Neural progenitor cell (in vitro differentiated cells): ENCODE results near the gene FFAR1. TPM values are rescaled to one million over a fixed set of nuclear protein-coding genes. Genes with fewer than 3 reads are reported as not detected.

Experiments used
- DNase-seq: peaks from one replicate; pipeline ENCODE4 v3.0.0-alpha.2; 2016; ENCODE audit warnings: low spot score
- H2AFZ ChIP-seq: fragments of 200-600 bp; sonication (generic); replicated peaks from 2 replicates; pipeline ENCODE4 v1.6.1; 2016; ENCODE audit warnings: antibody characterized with exemption
- H3F3A ChIP-seq: fragments of 200-600 bp; sonication (generic); 2 replicates; pipeline ENCODE4 v1.6.1; 2016; ENCODE audit warnings: antibody characterized with exemption, low read depth
- H3K27ac ChIP-seq: fragments of 200-600 bp; sonication (generic); 2 replicates; pipeline ENCODE4 v1.5.1; 2016; ENCODE audit warnings: mild to moderate bottlenecking
- H3K27me3 ChIP-seq: fragments of 200-600 bp; sonication (generic); 2 replicates; pipeline ENCODE4 v1.6.1; 2016; ENCODE audit warnings: mild to moderate bottlenecking, moderate library complexity
- H3K36me3 ChIP-seq: fragments of 200-600 bp; sonication (generic); 2 replicates; pipeline ENCODE4 v1.5.1; 2016
- H3K4me1 ChIP-seq: fragments of 200-600 bp; sonication (generic); 2 replicates; pipeline ENCODE4 v1.6.1; 2016; ENCODE audit warnings: mixed run types
- H3K4me2 ChIP-seq: fragments of 200-600 bp; sonication (generic); 2 replicates; pipeline ENCODE4 v1.6.1; 2016
- H3K4me3 ChIP-seq: fragments of 200-600 bp; sonication (generic); 2 replicates; pipeline ENCODE4 v1.5.1; 2016
- H3K79me2 ChIP-seq: fragments of 200-600 bp; sonication (generic); 2 replicates; pipeline ENCODE4 v1.6.1; 2016; ENCODE audit warnings: low read depth
- H3K9ac ChIP-seq: fragments of 200-600 bp; sonication (generic); 2 replicates; pipeline ENCODE4 v1.6.1; 2016
- H3K9me3 ChIP-seq: fragments of 200-600 bp; sonication (generic); 2 replicates; pipeline ENCODE4 v1.5.1; 2016; ENCODE audit warnings: low read depth
- H4K20me1 ChIP-seq: fragments of 200-600 bp; sonication (generic); 2 replicates; pipeline ENCODE4 v1.6.1; 2016; ENCODE audit warnings: low read depth
- H3K27ac Mint-ChIP-seq: 3 replicates; pipeline ENCODE4 v1.8.0; 2021; ENCODE audit warnings: mixed read lengths
- H3K27me3 Mint-ChIP-seq: 2 replicates; pipeline ENCODE4 v1.8.0; 2022; ENCODE audit warnings: low read depth, mild to moderate bottlenecking, inconsistent platforms, moderate library complexity, mixed read lengths; ENCODE audit not compliant: insufficient read depth
- H3K36me3 Mint-ChIP-seq: 3 replicates; pipeline ENCODE4 v1.8.0; 2021; ENCODE audit warnings: mixed read lengths
- H3K4me1 Mint-ChIP-seq: 3 replicates; pipeline ENCODE4 v1.8.0; 2021; ENCODE audit warnings: mixed read lengths
- H3K4me3 Mint-ChIP-seq: 3 replicates; pipeline ENCODE4 v1.8.0; 2021; ENCODE audit warnings: mild to moderate bottlenecking, moderate library complexity, mixed read lengths
- H3K9me3 Mint-ChIP-seq: 3 replicates; pipeline ENCODE4 v1.8.0; 2020; ENCODE audit warnings: mixed read lengths
- EZH2 ChIP-seq: fragments of 200-600 bp; sonication (generic); IDR thresholded peaks from 2 replicates; pipeline ENCODE4 v1.6.1; 2017; ENCODE audit warnings: antibody characterized with exemption, mild to moderate bottlenecking, moderate library complexity
- EZH2phosphoT487 ChIP-seq: fragments of 200-600 bp; sonication (generic); IDR thresholded peaks from 2 replicates; pipeline ENCODE4 v1.6.1; 2017; ENCODE audit warnings: antibody characterized with exemption
- total RNA-seq: library from RNA; depleted of rRNA; stranded (reverse); fragments of >200 nt; gene quantifications from 2 replicates; pipeline ENCODE4 v1.2.3, GENCODE V29; 2015; ENCODE audit warnings: low replicate concordance
- TF ChIP-seq, protein P1 (sequence below): fragments of 200-600 bp; sonication (generic); IDR thresholded peaks from 2 replicates; pipeline ENCODE4 v1.5.1; 2017; ENCODE audit warnings: antibody characterized with exemption, mild to moderate bottlenecking

Gene FFAR1
- total RNA-seq, 1 donor from 2014 or later, result not detected

DNA sequence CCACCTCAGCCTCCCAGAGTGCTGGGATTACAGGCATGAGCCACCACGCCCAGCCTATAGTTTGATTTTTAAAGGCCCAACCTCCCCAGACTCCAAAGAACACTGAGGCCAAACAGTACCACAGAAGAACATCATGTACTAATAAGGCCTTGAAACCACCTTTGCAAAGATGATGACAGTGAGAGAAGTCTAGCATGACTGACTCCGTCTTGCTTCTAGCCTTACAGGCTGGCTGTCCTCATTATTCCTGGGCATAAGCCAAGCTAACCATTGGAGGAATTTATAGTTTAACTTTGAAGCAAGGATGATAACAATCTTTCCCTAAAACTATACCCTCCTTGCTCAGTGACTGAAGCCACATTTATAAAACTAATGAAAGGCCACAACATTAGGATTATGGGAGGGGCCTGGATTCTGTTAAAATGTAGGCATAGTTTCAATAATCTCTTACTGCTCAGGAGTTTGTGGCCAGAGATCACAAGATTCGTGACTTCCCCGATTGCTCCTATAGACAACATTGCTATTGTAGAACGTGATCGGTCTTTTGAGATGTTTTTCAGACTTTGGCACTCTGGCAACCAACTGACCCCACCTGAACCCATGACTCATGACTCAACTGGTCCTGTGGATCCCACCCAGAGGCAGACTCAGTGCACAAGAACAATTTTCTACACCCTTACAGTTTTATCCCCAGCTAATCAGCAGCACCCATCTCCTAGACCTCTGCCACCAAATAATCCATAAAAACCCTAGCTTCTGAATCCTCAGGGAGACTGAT is 40.8 kb downstream of the FFAR1 start:
- Mint-ChIP-seq H3K27me3 (peaks cover 5% of the 10 kb centered on the region), H3K4me1 (no peaks in the 10 kb centered on the region), H3K36me3 (peaks cover 2% of the 10 kb centered on the region), H3K27ac (no peak overlapping the region), H3K9me3 (peaks cover 30% of the 10 kb centered on the region), H3K4me3 (no peak overlapping the region)
- H3K4me3 ChIP-seq, result no peak overlapping the region
- H3K27ac ChIP-seq, result no peak overlapping the region
- H3K36me3 ChIP-seq, result no peaks in the 10 kb centered on the region
- no peak overlapping the region for H3K9ac ChIP-seq
- H3K79me2 ChIP-seq, result no peaks in the 10 kb centered on the region
- H3F3A ChIP-seq, result no peaks in the 10 kb centered on the region
- no peaks in the 10 kb centered on the region for H3K4me1 ChIP-seq
- H3K27me3 ChIP-seq, result no peaks in the 10 kb centered on the region
- no peak overlapping the region for H2AFZ ChIP-seq
- DNase-seq, result no peak
- H3K4me2 ChIP-seq, result no peak overlapping the region
- TF ChIP-seq EZH2 (no peak), EZH2phosphoT487 (no peak)
- TF ChIP-seq, protein P1, sequence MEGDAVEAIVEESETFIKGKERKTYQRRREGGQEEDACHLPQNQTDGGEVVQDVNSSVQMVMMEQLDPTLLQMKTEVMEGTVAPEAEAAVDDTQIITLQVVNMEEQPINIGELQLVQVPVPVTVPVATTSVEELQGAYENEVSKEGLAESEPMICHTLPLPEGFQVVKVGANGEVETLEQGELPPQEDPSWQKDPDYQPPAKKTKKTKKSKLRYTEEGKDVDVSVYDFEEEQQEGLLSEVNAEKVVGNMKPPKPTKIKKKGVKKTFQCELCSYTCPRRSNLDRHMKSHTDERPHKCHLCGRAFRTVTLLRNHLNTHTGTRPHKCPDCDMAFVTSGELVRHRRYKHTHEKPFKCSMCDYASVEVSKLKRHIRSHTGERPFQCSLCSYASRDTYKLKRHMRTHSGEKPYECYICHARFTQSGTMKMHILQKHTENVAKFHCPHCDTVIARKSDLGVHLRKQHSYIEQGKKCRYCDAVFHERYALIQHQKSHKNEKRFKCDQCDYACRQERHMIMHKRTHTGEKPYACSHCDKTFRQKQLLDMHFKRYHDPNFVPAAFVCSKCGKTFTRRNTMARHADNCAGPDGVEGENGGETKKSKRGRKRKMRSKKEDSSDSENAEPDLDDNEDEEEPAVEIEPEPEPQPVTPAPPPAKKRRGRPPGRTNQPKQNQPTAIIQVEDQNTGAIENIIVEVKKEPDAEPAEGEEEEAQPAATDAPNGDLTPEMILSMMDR, result no peak
- no peaks in the 10 kb centered on the region for H4K20me1 ChIP-seq
- peaks cover 19% of the 10 kb centered on the region for H3K9me3 ChIP-seq

DNA sequence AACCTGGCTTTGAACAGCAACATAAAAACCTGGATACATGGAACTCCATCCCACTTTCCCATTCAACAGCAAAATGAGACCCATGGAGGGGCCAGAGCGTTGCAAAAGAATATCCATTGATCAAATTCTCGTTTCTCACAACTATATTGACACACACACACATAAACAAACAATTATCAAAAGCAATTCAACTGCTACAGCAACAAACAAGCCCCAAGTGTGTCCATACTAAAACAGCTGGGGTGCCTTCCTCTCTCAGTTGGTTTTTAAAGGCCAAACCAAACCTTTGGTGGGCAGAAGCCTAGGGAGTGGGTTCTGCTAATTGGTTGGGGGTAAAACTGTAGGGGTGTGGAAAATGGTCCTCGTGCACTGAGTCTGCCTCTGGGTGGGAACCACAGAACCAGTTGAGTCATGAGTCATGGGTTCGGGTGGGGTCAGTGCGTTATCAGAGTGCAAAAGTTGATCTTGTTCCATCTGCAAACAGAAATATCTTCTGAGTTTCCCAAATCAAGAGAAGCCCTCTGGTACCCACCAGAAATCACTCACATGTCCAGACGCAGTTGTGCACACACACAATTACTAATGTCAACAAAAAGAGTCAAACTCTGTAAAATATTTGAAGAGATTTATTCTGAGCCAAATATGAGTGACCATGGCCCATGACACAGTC is 41.6 kb downstream of the FFAR1 start:
- peaks cover 19% of the 10 kb centered on the region for H3K9me3 ChIP-seq
- peaks cover 5% of the 10 kb centered on the region for H3K27me3 Mint-ChIP-seq

DNA sequence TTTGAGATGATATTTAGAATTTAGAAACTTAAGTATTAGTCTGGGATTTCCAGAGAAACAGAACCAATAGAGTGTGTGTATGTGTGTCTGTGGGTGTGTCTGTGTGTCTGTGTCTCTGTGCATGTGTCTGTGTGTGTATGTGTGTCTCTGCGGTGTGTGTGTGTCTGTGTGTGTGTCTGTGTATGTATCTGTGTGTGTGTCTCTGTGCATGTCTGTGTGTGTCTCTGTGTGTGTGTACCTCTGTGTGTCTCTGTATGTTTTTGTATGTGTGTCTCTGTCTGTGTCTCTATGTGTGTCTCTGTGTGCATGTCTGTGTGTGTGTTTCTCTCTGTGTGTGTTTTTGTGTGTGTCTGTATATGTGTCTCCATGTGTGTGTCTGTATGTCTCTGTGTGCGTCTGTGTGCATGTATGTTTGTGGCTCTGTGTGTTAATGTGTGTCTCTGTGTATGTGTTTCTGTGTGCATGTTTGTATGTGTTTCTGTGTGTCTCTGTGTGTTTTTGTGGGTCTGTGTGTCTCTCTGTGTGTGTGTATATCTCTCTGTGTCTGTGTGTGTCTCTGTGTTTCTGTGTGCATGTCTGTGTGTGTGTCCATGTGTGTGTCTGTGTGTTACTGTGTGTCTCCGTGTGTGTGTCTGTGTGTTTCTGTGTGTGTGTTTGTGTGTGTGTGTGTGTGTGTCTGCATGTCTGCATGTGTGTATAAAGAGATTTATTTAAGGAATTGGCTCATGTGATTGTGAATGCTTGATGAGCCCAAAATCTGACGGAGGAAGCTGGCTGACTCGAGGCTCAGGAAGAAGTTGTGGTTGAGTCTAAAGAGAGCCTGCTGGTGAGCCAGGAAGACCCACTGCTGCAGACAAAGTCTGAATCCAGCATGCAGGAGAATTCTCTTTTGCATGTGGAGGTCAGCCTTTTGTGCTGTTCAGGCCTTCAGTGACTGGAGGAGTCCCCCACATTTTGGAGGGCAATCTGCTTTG is 45.3 kb downstream of the FFAR1 start:
- Histone ChIP-seq H3K27ac (no peak overlapping the region), H2AFZ (no peak overlapping the region), H3K4me1 (no peaks in the 10 kb centered on the region), H3K9ac (no peak overlapping the region), H3K36me3 (no peaks in the 10 kb centered on the region), H3K4me3 (no peak overlapping the region), H3F3A (no peaks in the 10 kb centered on the region), H3K9me3 (no peaks in the 10 kb centered on the region), H4K20me1 (no peaks in the 10 kb centered on the region), H3K27me3 (no peaks in the 10 kb centered on the region), H3K79me2 (no peaks in the 10 kb centered on the region), H3K4me2 (no peak overlapping the region)
- H3K27ac Mint-ChIP-seq, result no peak overlapping the region
- no peaks in the 10 kb centered on the region for H3K27me3 Mint-ChIP-seq
- no peak overlapping the region for H3K4me3 Mint-ChIP-seq
- no peaks in the 10 kb centered on the region for H3K4me1 Mint-ChIP-seq
- peaks cover 10% of the 10 kb centered on the region for H3K9me3 Mint-ChIP-seq
- no peak for DNase-seq
- no peak for TF ChIP-seq EZH2
- TF ChIP-seq, protein P1, result no peak
- TF ChIP-seq EZH2phosphoT487, result no peak
- no peaks in the 10 kb centered on the region for H3K36me3 Mint-ChIP-seq

More for the DNA sequence above, 41.6 kb downstream of the FFAR1 start:
- Histone ChIP-seq H3K27ac (no peak overlapping the region), H3K4me3 (no peak overlapping the region), H4K20me1 (no peaks in the 10 kb centered on the region), H3K4me1 (no peaks in the 10 kb centered on the region), H3K27me3 (no peaks in the 10 kb centered on the region), H3K79me2 (no peaks in the 10 kb centered on the region), H3K36me3 (no peaks in the 10 kb centered on the region), H2AFZ (no peak overlapping the region), H3K9ac (no peak overlapping the region), H3F3A (no peaks in the 10 kb centered on the region), H3K4me2 (no peak overlapping the region)
- no peak overlapping the region for H3K4me3 Mint-ChIP-seq
- no peak for DNase-seq
- peaks cover 28% of the 10 kb centered on the region for H3K9me3 Mint-ChIP-seq
- TF ChIP-seq EZH2phosphoT487 (no peak), EZH2 (no peak)
- TF ChIP-seq, protein P1, result no peak
- H3K27ac Mint-ChIP-seq, result no peak overlapping the region
- H3K36me3 Mint-ChIP-seq, result peaks cover 2% of the 10 kb centered on the region
- no peaks in the 10 kb centered on the region for H3K4me1 Mint-ChIP-seq
